SK-N-MC (cell line): ENCODE data around the gene SPAG7.

ENCODE experiments used
- EZH2 ChIP-seq: fragments of 200-600 bp; sonication (generic); IDR thresholded peaks from one replicate; pipeline ENCODE4 v1.6.1; 2017; ENCODE audit warnings: antibody characterized with exemption
- FOXP2 ChIP-seq: optimal IDR thresholded peaks from 2 replicates; pipeline ENCODE3; 2011; ENCODE audit warnings: mild to moderate bottlenecking, moderate library complexity; ENCODE audit not compliant: insufficient read depth; ENCODE audit errors: extremely low read length, control extremely low read depth
- POLR2AphosphoS5 ChIP-seq: IDR thresholded peaks from 2 replicates; pipeline ENCODE4 v1.6.1; 2012; ENCODE audit warnings: mild to moderate bottlenecking, low read depth, low read length, borderline replicate concordance

DNA sequence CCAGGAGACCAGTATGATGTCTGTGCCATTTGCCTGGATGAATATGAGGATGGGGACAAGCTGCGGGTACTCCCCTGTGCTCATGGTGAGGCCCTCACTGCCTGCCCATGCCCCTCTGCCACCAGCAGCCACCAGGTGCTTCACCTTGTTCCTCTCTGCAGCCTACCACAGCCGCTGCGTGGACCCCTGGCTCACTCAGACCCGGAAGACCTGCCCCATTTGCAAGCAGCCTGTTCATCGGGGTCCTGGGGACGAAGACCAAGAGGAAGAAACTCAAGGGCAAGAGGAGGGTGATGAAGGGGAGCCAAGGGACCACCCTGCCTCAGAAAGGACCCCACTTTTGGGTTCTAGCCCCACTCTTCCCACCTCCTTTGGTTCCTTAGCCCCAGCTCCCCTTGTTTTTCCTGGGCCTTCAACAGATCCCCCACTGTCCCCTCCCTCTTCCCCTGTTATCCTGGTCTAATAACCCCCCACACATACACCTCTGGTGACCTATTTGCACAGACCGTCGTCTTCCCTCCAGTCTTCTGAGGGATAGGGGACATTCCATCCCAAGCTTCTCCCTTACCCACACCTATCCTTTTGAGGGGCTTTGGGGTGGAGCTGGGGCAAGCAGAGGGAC lies 23.0 kb downstream of the SPAG7 start:
- no peak; the same call in 1 of the 2 replicates for TF ChIP-seq POLR2AphosphoS5
- no peak for TF ChIP-seq EZH2
- no peak for TF ChIP-seq FOXP2
